KMS-11 (cell line): ENCODE data around the gene DBNDD2.

ENCODE experiments used
- H2AFZ ChIP-seq: fragments of 200-600 bp; sonication (generic); 2 replicates; pipeline ENCODE4 v1.6.1; 2016; ENCODE audit warnings: antibody characterized with exemption, mixed run types, low read depth
- H3K27ac ChIP-seq: fragments of 200-600 bp; sonication (generic); 2 replicates; pipeline ENCODE4 v1.6.1; 2016; ENCODE audit warnings: mild to moderate bottlenecking, mixed run types
- H3K27me3 ChIP-seq: fragments of 200-600 bp; sonication (generic); 2 replicates; pipeline ENCODE4 v1.6.1; 2017; ENCODE audit warnings: mild to moderate bottlenecking, low read depth, mixed run types, moderate library complexity; ENCODE audit not compliant: insufficient read depth
- H3K36me3 ChIP-seq: fragments of 200-600 bp; sonication (generic); 2 replicates; pipeline ENCODE4 v1.6.1; 2017; ENCODE audit warnings: mild to moderate bottlenecking, mixed run types; ENCODE audit not compliant: insufficient read depth
- H3K4me1 ChIP-seq: fragments of 200-600 bp; sonication (generic); 2 replicates; pipeline ENCODE4 v1.6.1; 2016; ENCODE audit warnings: mild to moderate bottlenecking, low read depth, mixed run types; ENCODE audit not compliant: poor library complexity, severe bottlenecking
- H3K4me2 ChIP-seq: fragments of 200-600 bp; sonication (generic); 2 replicates; pipeline ENCODE4 v1.7.0; 2016; ENCODE audit warnings: mild to moderate bottlenecking, mixed run types
- H3K4me3 ChIP-seq: fragments of 200-600 bp; sonication (generic); IDR thresholded peaks from 2 replicates; pipeline ENCODE4 v1.6.1; 2017; ENCODE audit warnings: low read depth, low read length, mixed read lengths; ENCODE audit not compliant: insufficient read depth
- H3K79me2 ChIP-seq: fragments of 200-600 bp; sonication (generic); 2 replicates; pipeline ENCODE4 v1.6.1; 2016; ENCODE audit warnings: low read depth, mixed run types; ENCODE audit not compliant: insufficient read depth
- H3K9ac ChIP-seq: fragments of 200-600 bp; sonication (generic); 2 replicates; pipeline ENCODE4 v1.6.1; 2016; ENCODE audit warnings: mild to moderate bottlenecking, mixed run types
- H4K20me1 ChIP-seq: fragments of 200-600 bp; sonication (generic); 2 replicates; pipeline ENCODE4 v1.6.1; 2016; ENCODE audit warnings: mild to moderate bottlenecking, mixed run types; ENCODE audit not compliant: insufficient read depth
- CTCF ChIP-seq: fragments of 200-600 bp; sonication (generic); conservative IDR thresholded peaks from 2 replicates; pipeline ENCODE4 v1.6.1; 2017; ENCODE audit warnings: low read depth, mild to moderate bottlenecking, antibody characterized with exemption, low read length, moderate library complexity, mixed read lengths

DBNDD2 gene

GRCh38 chr20:45409521-45410272, 1.6 kb downstream of the DBNDD2 start:
- Histone ChIP-seq H3K27ac (no peak overlapping the region), H3K36me3 (no peaks in the 10 kb centered on the region), H3K9ac (no peak overlapping the region), H4K20me1 (no peaks in the 10 kb centered on the region), H3K4me3 (no peak overlapping the region), H3K4me1 (peaks cover 4% of the 10 kb centered on the region), H2AFZ (no peak overlapping the region), H3K79me2 (no peaks in the 10 kb centered on the region), H3K27me3 (no peaks in the 10 kb centered on the region; the same call in 1 of the 2 replicates), H3K4me2 (no peak overlapping the region)
- TF ChIP-seq CTCF: no peak

- Histone ChIP-seq H3K27ac (no peak overlapping the region), H3K36me3 (no peaks in the 10 kb centered on the region), H3K27me3 (no peaks in the 10 kb centered on the region), H3K4me2 (no peak overlapping the region), H3K79me2 (no peaks in the 10 kb centered on the region), H3K4me1 (peaks cover 13% of the 10 kb centered on the region), H3K4me3 (no peak overlapping the region), H4K20me1 (no peaks in the 10 kb centered on the region), H2AFZ (no peak overlapping the region), H3K9ac (no peak overlapping the region)
- TF ChIP-seq CTCF: no peak
Measured at GRCh38 chr20:45410887-45411286, 2.8 kb downstream of the DBNDD2 start.

- Histone ChIP-seq H3K4me3 (no peak overlapping the region), H2AFZ (no peak overlapping the region), H3K36me3 (no peaks in the 10 kb centered on the region), H3K27me3 (no peaks in the 10 kb centered on the region), H3K4me2 (no peak overlapping the region), H3K9ac (no peak overlapping the region), H4K20me1 (no peaks in the 10 kb centered on the region), H3K27ac (no peak overlapping the region), H3K79me2 (peaks cover 17% of the 10 kb centered on the region), H3K4me1 (peaks cover 24% of the 10 kb centered on the region)
- TF ChIP-seq CTCF: no peak
Measured at GRCh38 chr20:45412653-45413052, 4.6 kb downstream of the DBNDD2 start.

- H3K4me2 ChIP-seq: no peak overlapping the region
- H3K27me3 ChIP-seq: no peaks in the 10 kb centered on the region
- H3K9ac ChIP-seq: no peak overlapping the region
- no peak for TF ChIP-seq CTCF
- no peak overlapping the region for H2AFZ ChIP-seq
- no peaks in the 10 kb centered on the region for H3K36me3 ChIP-seq
- no peaks in the 10 kb centered on the region for H4K20me1 ChIP-seq
- H3K27ac ChIP-seq: no peak overlapping the region
- peaks cover 25% of the 10 kb centered on the region for H3K79me2 ChIP-seq
- H3K4me3 ChIP-seq: no peak overlapping the region
- peaks cover 27% of the 10 kb centered on the region for H3K4me1 ChIP-seq
Measured at GRCh38 chr20:45413479-45413878, 5.4 kb downstream of the DBNDD2 start.
